HepG2 (cell line): Measurements from ENCODE around the gene TEDC2. TPM values are rescaled to one million over a fixed set of nuclear protein-coding genes. Genes with fewer than 3 reads are reported as not detected.
A peak's percentile ranks its signal among the peaks of the same experiment; 100 is the strongest.

Source experiments
- ARHGAP35 ChIP-seq: sonication (generic); formaldehyde crosslinking; IDR thresholded peaks from 2 replicates; pipeline ENCODE4 v1.9.0; 2022; ENCODE audit warnings: mild to moderate bottlenecking, inconsistent platforms, moderate library complexity, missing genetic modification reagents, borderline replicate concordance
- BCL6 ChIP-seq: IDR thresholded peaks from 2 replicates; pipeline ENCODE4 v1.6.1; 2016; ENCODE audit warnings: missing genetic modification reagents, missing compliant biosample characterization
- BORCS8-MEF2B ChIP-seq: sonication (generic); formaldehyde crosslinking; IDR thresholded peaks from 2 replicates; pipeline ENCODE4 v1.8.0; 2022; ENCODE audit warnings: mild to moderate bottlenecking, missing genetic modification reagents
- CREB1 ChIP-seq, 2 experiments: fragments of 450-650 bp in 1 of 2; IDR thresholded peaks; 2 replicates each; pipeline ENCODE4 v1.6.1; 2016 to 2017; ENCODE audit warnings: control low read depth in 1 of 2, mild to moderate bottlenecking in 1 of 2, missing compliant biosample characterization in 1 of 2, missing genetic modification characterization in 1 of 2
- FOSL1 ChIP-seq: sonication (generic); formaldehyde crosslinking; IDR thresholded peaks from 2 replicates; pipeline ENCODE4 v1.9.0; 2021; ENCODE audit warnings: missing genetic modification reagents, borderline replicate concordance
- FOXK2 ChIP-seq: fragments of 450-650 bp; IDR thresholded peaks from 2 replicates; pipeline ENCODE4 v1.6.1; 2016
- HNRNPLL ChIP-seq: fragments of 200-400 bp; formaldehyde crosslinking; IDR thresholded peaks from 2 replicates; pipeline ENCODE4 v1.6.1; 2017; ENCODE audit warnings: mild to moderate bottlenecking, low read depth, low read length; ENCODE audit not compliant: poor library complexity, severe bottlenecking
- MIER3 ChIP-seq: IDR thresholded peaks from 2 replicates; pipeline ENCODE4 v1.6.1; 2016; ENCODE audit warnings: missing compliant biosample characterization, borderline replicate concordance
- SPEN ChIP-seq: sonication (generic); formaldehyde crosslinking; IDR thresholded peaks from 2 replicates; pipeline ENCODE4 v1.5.1; 2020; ENCODE audit warnings: low read depth, mild to moderate bottlenecking, missing genetic modification reagents
- SRSF9 ChIP-seq: fragments of 200-400 bp; formaldehyde crosslinking; IDR thresholded peaks from 2 replicates; pipeline ENCODE4 v1.6.1; 2018; ENCODE audit warnings: borderline replicate concordance, mild to moderate bottlenecking, low read depth, low read length; ENCODE audit not compliant: insufficient read depth, poor library complexity, severe bottlenecking
- ZNF430 ChIP-seq: sonication (generic); formaldehyde crosslinking; IDR thresholded peaks from 2 replicates; pipeline ENCODE4 v1.9.0; 2021; ENCODE audit warnings: mild to moderate bottlenecking, missing genetic modification reagents
- ZNF607 ChIP-seq: sonication (generic); formaldehyde crosslinking; IDR thresholded peaks from 2 replicates; pipeline ENCODE4 v1.5.1; 2020; ENCODE audit warnings: missing genetic modification reagents, mild to moderate bottlenecking, borderline replicate concordance
- polyA plus RNA-seq, 8 experiments: library from polyadenylated mRNA; depleted of rRNA in 3 of 8; stranded (reverse) in 7 of 8; unstranded in 1 of 8; fragments of >200 nt; fragmentation: Illumina TruSeq in 4 of 8; extraction: Trizol in 4 of 8; gene quantifications; 2 replicates each; pipeline versions ENCODE4 v1.2.1 to v1.2.3, GENCODE V29; 2011 to 2016; ENCODE audit warnings: low read depth in 4 of 8, missing spikeins in 1 of 8, mixed read lengths in 1 of 8; ENCODE audit not compliant: insufficient read depth in 1 of 8
- total RNA-seq, 5 experiments: library from RNA; depleted of rRNA; stranded (reverse); fragments of >200 nt; fragmentation: Illumina TruSeq; extraction: Trizol; gene quantifications; 2 replicates each; pipeline ENCODE4 v1.2.3, GENCODE V29; 2016; ENCODE audit warnings: low read depth in 1 of 5
- TF ChIP-seq, protein P1 (sequence below): sonication (generic); formaldehyde crosslinking; IDR thresholded peaks from 2 replicates; pipeline ENCODE4 v1.4.0; 2020; ENCODE audit warnings: missing genetic modification reagents, borderline replicate concordance
- TF ChIP-seq, protein P2 (sequence below): sonication (generic); formaldehyde crosslinking; IDR thresholded peaks from 2 replicates; pipeline ENCODE4 v1.4.0; 2020; ENCODE audit warnings: missing genetic modification reagents, borderline replicate concordance
- TF ChIP-seq, protein P3 (sequence below): sonication (generic); formaldehyde crosslinking; IDR thresholded peaks from 2 replicates; pipeline ENCODE4 v1.9.0; 2022; ENCODE audit warnings: missing genetic modification reagents, mild to moderate bottlenecking, borderline replicate concordance

The TEDC2 gene
- total and polyA plus RNA-seq, 2 of the 13 experiments (the other 11 are each of a cell fraction or from before 2014, with no cell fraction given): 6.2 to 24.4 TPM

DNA sequence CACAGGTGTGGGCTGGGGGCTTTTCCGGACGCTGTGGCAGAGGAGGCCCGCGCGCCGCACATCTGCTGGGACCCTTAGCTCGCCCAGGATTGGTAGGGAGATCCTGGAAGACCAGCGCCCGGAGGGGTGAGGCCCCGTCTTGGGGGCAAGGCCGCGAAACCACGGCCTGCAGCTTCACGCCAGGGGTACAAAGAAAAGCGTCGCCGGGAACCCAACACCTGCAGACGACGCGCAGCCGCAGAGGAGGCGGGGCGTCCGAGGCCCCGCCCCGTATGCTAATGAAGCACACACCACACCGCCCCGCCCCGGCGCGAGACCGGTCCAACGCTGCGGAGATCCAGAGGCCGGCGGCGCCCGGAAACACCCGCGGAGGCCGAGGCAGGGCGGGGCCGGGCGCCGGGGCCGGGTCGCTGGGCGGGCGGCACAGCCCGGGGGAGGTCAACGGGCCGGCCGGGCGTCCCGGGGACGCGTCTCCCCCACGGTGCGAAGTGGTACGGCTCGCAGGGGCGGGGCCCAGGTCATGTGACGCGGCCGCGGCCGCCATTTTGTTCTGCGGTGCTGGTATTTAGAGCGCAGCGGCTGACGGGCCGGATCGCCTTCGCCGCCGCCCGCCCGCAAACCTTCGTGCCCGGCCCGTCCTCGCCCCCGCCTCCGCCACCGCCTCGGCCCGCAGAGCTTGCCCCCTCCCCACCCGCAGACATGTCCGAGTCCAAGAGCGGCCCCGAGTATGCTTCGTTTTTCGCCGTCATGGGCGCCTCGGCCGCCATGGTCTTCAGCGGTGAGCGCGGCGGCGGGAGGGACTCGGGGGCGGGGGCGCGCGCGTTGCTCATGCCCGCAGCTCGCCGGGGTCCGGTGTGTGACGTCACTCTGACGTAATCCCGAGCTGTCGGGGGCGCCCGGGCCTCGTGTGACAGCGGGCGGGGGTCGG lies 53.8 kb downstream of the TEDC2 start, which contains the start of gene ATP6V0C (continued):
- no peak for TF ChIP-seq FOXK2
- peak; percentile 99 for TF ChIP-seq CREB1 (IDR thresholded peaks at IDR 0.05)
- TF ChIP-seq CREB1 (CRISPR knock-in tag; IDR thresholded peaks at IDR 0.05): no peak
- no peak for TF ChIP-seq SRSF9
- no peak; the same call in 1 of the 2 replicates for TF ChIP-seq ARHGAP35
- TF ChIP-seq BORCS8-MEF2B (CRISPR knock-in tag): peak; percentile 52; the same call in 1 of the 2 replicates
- TF ChIP-seq, protein P1, sequence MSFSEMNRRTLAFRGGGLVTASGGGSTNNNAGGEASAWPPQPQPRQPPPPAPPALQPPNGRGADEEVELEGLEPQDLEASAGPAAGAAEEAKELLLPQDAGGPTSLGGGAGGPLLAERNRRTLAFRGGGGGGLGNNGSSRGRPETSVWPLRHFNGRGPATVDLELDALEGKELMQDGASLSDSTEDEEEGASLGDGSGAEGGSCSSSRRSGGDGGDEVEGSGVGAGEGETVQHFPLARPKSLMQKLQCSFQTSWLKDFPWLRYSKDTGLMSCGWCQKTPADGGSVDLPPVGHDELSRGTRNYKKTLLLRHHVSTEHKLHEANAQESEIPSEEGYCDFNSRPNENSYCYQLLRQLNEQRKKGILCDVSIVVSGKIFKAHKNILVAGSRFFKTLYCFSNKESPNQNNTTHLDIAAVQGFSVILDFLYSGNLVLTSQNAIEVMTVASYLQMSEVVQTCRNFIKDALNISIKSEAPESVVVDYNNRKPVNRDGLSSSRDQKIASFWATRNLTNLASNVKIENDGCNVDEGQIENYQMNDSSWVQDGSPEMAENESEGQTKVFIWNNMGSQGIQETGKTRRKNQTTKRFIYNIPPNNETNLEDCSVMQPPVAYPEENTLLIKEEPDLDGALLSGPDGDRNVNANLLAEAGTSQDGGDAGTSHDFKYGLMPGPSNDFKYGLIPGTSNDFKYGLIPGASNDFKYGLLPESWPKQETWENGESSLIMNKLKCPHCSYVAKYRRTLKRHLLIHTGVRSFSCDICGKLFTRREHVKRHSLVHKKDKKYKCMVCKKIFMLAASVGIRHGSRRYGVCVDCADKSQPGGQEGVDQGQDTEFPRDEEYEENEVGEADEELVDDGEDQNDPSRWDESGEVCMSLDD: peak; percentile 97
- TF ChIP-seq MIER3: no peak
- 0 out of 2 replicates have a peak, but pooled peaks have one; percentile 45 for TF ChIP-seq ZNF607 (CRISPR knock-in tag)
- TF ChIP-seq, protein P2, sequence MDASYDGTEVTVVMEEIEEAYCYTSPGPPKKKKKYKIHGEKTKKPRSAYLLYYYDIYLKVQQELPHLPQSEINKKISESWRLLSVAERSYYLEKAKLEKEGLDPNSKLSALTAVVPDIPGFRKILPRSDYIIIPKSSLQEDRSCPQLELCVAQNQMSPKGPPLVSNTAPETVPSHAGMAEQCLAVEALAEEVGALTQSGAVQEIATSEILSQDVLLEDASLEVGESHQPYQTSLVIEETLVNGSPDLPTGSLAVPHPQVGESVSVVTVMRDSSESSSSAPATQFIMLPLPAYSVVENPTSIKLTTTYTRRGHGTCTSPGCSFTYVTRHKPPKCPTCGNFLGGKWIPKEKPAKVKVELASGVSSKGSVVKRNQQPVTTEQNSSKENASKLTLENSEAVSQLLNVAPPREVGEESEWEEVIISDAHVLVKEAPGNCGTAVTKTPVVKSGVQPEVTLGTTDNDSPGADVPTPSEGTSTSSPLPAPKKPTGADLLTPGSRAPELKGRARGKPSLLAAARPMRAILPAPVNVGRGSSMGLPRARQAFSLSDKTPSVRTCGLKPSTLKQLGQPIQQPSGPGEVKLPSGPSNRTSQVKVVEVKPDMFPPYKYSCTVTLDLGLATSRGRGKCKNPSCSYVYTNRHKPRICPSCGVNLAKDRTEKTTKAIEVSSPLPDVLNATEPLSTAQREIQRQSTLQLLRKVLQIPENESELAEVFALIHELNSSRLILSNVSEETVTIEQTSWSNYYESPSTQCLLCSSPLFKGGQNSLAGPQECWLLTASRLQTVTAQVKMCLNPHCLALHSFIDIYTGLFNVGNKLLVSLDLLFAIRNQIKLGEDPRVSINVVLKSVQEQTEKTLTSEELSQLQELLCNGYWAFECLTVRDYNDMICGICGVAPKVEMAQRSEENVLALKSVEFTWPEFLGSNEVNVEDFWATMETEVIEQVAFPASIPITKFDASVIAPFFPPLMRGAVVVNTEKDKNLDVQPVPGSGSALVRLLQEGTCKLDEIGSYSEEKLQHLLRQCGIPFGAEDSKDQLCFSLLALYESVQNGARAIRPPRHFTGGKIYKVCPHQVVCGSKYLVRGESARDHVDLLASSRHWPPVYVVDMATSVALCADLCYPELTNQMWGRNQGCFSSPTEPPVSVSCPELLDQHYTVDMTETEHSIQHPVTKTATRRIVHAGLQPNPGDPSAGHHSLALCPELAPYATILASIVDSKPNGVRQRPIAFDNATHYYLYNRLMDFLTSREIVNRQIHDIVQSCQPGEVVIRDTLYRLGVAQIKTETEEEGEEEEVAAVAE: 0 out of 2 replicates have a peak, but pooled peaks have one; percentile 10
- no peak for TF ChIP-seq HNRNPLL
- peak; percentile 53 for TF ChIP-seq SPEN (CRISPR knock-in tag)
- TF ChIP-seq BCL6 (CRISPR knock-in tag): no peak; the same call in 1 of the 2 replicates
- TF ChIP-seq FOSL1: no peak
- 0 out of 2 replicates have a peak, but pooled peaks have one; percentile 31 for TF ChIP-seq ZNF430 (CRISPR knock-in tag)
- TF ChIP-seq, protein P3, sequence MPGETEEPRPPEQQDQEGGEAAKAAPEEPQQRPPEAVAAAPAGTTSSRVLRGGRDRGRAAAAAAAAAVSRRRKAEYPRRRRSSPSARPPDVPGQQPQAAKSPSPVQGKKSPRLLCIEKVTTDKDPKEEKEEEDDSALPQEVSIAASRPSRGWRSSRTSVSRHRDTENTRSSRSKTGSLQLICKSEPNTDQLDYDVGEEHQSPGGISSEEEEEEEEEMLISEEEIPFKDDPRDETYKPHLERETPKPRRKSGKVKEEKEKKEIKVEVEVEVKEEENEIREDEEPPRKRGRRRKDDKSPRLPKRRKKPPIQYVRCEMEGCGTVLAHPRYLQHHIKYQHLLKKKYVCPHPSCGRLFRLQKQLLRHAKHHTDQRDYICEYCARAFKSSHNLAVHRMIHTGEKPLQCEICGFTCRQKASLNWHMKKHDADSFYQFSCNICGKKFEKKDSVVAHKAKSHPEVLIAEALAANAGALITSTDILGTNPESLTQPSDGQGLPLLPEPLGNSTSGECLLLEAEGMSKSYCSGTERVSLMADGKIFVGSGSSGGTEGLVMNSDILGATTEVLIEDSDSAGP (CRISPR knock-in tag): peak; percentile 70; the same call in 1 of the 2 replicates
